ENCODE measurements around the gene C2CD5. TPM values are rescaled to one million over a fixed set of nuclear protein-coding genes. Genes with fewer than 3 reads are reported as not detected.

Gene C2CD5
- total and polyA plus RNA-seq, 5 experiments from 2014 or later, result 10.1 to 44.2 (median 16.7) TPM

GRCh38 chr12:22533155-22533554, 11.2 kb downstream of the C2CD5 start:
- Mint-ChIP-seq H3K27me3 (no peaks in the 10 kb centered on the region), H3K36me3 (peaks cover 0 to 45% (median 20%) of the 10 kb centered on the region in 3 donors), H3K4me1 (peaks cover 17 to 41% (median 33%) of the 10 kb centered on the region in 4 donors), H3K27ac (peak overlapping the region in 1 of 10 donors; percentile 6), H3K9me3 (no peaks in the 10 kb centered on the region), H3K4me3 (no peak overlapping the region)
- POLR2A ChIA-PET, result no interaction called here
- DNase-seq (no peak), ATAC-seq (no peak)

GRCh38 chr12:22532317-22532716, 12.0 kb downstream of the C2CD5 start:
- POLR2A ChIA-PET, result no interaction called here
- H3K4me3 Mint-ChIP-seq, result no peak overlapping the region
- peaks cover 15 to 35% (median 26%) of the 10 kb centered on the region in 4 donors for H3K4me1 Mint-ChIP-seq
- no peaks in the 10 kb centered on the region for H3K9me3 Mint-ChIP-seq
- no peaks in the 10 kb centered on the region for H3K27me3 Mint-ChIP-seq
- peak overlapping the region in 1 of 10 donors; percentile 29 for H3K27ac Mint-ChIP-seq
- ATAC-seq, result no peak
- peaks cover 0 to 49% (median 20%) of the 10 kb centered on the region in 3 donors for H3K36me3 Mint-ChIP-seq
- DNase-seq, result no peak

- ATAC-seq (no peak), DNase-seq (no peak)
- Mint-ChIP-seq H3K9me3 (no peaks in the 10 kb centered on the region), H3K27me3 (no peaks in the 10 kb centered on the region), H3K4me3 (no peak overlapping the region), H3K27ac (peak overlapping the region in 1 of 10 donors; percentile 38), H3K4me1 (peaks cover 10 to 25% (median 18%) of the 10 kb centered on the region in 4 donors), H3K36me3 (peaks cover 0 to 57% (median 20%) of the 10 kb centered on the region in 3 donors)
- POLR2A ChIA-PET, result no interaction called here
Observed at GRCh38 chr12:22531205-22531604, 13.1 kb downstream of the C2CD5 start.

GRCh38 chr12:22529281-22530060, 14.9 kb downstream of the C2CD5 start:
- Mint-ChIP-seq H3K4me3 (no peak overlapping the region), H3K36me3 (peaks cover 0 to 60% (median 21%) of the 10 kb centered on the region in 3 donors), H3K27ac (peak overlapping the region in 2 of 10 donors; percentile 29 to 46), H3K27me3 (no peaks in the 10 kb centered on the region), H3K4me1 (peaks cover 6 to 15% (median 8%) of the 10 kb centered on the region in 4 donors), H3K9me3 (no peaks in the 10 kb centered on the region)
- DNase-seq, result peak in 3 of 10 donors; percentile 37 to 52 (median 51)
- ATAC-seq, result peak; percentile 87 to 88
- POLR2A ChIA-PET, result interaction anchor here (0.7 kb wide), 1 partner anchor 15 kb away, joined by 3 read pairs; the partner anchor contains the start of gene C2CD5

DNA sequence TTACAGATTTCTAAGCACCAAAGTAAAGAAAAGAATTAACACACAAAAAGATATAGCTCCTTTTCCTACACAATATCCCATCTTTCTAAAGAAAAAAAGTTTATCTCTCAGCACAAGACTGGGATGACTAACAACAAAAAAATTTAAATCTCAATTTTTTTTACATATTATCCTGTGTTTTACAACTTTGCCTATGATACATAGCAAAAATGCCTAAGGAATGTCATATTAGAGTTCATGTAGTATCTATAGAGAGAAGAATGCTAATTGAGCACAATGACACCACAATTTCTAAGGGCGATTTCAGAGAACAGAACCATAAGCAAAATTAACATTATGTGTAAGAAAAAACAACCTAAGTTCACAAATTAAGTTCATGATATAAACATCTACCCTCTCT, 16.3 kb downstream of the C2CD5 start:
- peaks cover 0 to 61% (median 22%) of the 10 kb centered on the region in 3 donors for H3K36me3 Mint-ChIP-seq
- POLR2A ChIA-PET, result no interaction called here
- H3K27me3 Mint-ChIP-seq, result no peaks in the 10 kb centered on the region
- peaks cover 3 to 6% (median 5%) of the 10 kb centered on the region in 4 donors for H3K4me1 Mint-ChIP-seq
- H3K9me3 Mint-ChIP-seq, result no peaks in the 10 kb centered on the region
- H3K27ac Mint-ChIP-seq, result no peak overlapping the region
- DNase-seq (no peak), ATAC-seq (no peak)
- no peak overlapping the region for H3K4me3 Mint-ChIP-seq

DNA sequence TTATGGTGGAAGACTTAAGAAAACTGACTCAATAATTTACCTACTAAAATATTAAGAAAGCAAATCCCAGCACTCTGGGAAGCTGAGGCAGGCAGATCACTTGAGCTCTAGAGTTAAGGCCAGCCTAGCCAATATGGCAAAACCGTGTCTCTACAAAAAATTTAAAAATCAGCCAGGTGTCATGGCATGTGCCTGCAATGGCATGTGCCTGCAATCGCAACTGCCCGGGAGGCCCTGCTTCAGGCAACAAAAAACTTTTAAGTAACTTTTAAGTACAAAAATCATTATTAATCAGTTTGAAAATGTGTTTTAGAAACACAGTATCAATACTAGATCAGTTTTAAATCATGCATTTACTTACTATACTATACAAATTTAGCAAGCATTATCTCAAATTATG, 17.5 kb downstream of the C2CD5 start:
- H3K9me3 Mint-ChIP-seq, result no peaks in the 10 kb centered on the region
- no peak for ATAC-seq
- DNase-seq, result no peak
- POLR2A ChIA-PET, result interaction anchor here (0.6 kb wide), 1 partner anchor 125 kb away, joined by 3 read pairs; no protein-coding TSS in a partner anchor
- H3K4me1 Mint-ChIP-seq, result peaks cover 0 to 5% (median 1%) of the 10 kb centered on the region in 4 donors
- peaks cover 5 to 61% (median 19%) of the 10 kb centered on the region in 3 donors for H3K36me3 Mint-ChIP-seq
- H3K27ac Mint-ChIP-seq, result peak overlapping the region in 1 of 10 donors; percentile 19
- H3K4me3 Mint-ChIP-seq, result no peak overlapping the region
- H3K27me3 Mint-ChIP-seq, result no peaks in the 10 kb centered on the region

DNA sequence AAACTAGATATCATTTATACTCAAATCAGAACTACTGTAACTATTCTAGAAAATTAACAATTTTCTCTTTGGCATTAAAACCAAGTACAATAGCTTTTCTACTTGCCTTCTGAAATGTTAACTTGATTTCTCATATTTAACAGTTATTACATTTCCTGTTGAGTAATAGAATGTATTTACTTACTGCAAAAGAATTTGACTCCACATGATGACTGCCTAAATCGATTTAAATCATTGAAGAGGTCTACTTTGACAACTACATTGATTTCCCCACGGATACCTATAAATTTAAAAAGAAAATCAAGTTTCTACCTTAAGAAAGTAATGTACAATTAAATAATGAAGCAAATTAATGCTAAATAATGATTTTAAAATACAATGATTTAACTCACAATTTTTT, 18.9 kb downstream of the C2CD5 start:
- H3K36me3 Mint-ChIP-seq, result peaks cover 6 to 62% (median 13%) of the 10 kb centered on the region in 3 donors
- H3K27me3 Mint-ChIP-seq, result no peaks in the 10 kb centered on the region
- no peak for ATAC-seq
- POLR2A ChIA-PET, result interaction anchor here (0.7 kb wide), 1 partner anchor 18 kb away, joined by 3 read pairs; no protein-coding TSS in a partner anchor
- no peaks in the 10 kb centered on the region for H3K9me3 Mint-ChIP-seq
- peaks cover 0 to 3% (median 1%) of the 10 kb centered on the region in 4 donors for H3K4me1 Mint-ChIP-seq
- H3K4me3 Mint-ChIP-seq, result no peak overlapping the region
- no peak for DNase-seq
- H3K27ac Mint-ChIP-seq, result no peak overlapping the region

DNA sequence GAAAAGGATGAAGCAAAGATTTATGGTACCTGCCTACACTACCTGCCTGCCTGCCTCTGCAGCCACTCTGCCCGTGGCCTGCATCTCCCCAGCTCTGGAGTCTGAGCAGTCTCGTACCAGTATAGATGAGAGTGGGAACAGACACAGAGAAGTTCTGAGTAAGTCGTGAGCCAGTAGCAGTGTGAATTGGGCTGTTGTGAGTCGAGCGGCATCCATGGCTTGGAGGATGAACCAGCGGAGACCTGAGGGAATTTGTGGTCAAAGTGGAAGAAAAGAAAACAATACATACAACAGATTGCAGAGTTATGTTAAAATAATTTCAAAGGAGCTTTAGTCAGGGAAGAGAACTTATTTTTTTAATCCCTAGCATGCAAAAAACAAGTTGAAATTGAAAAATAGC, 25.3 kb downstream of the C2CD5 start:
- H3K27ac Mint-ChIP-seq, result no peak overlapping the region
- POLR2A ChIA-PET, result no interaction called here

GRCh38 chr12:22518060-22518719, 26.2 kb downstream of the C2CD5 start:
- no peaks in the 10 kb centered on the region for H3K27me3 Mint-ChIP-seq
- POLR2A ChIA-PET, result no interaction called here
- peak overlapping the region in 1 of 10 donors; percentile 39 for H3K27ac Mint-ChIP-seq
- H3K4me1 Mint-ChIP-seq, result peaks cover 0 to 6% (median 0%) of the 10 kb centered on the region in 4 donors
- peaks cover 10 to 51% (median 21%) of the 10 kb centered on the region in 3 donors for H3K36me3 Mint-ChIP-seq
- no peak for ATAC-seq
- no peaks in the 10 kb centered on the region for H3K9me3 Mint-ChIP-seq
- no peak for DNase-seq
- no peak overlapping the region for H3K4me3 Mint-ChIP-seq

More for the DNA sequence above, 25.3 kb downstream of the C2CD5 start:
- no peak for DNase-seq
- Mint-ChIP-seq H3K27me3 (no peaks in the 10 kb centered on the region), H3K9me3 (no peaks in the 10 kb centered on the region), H3K4me1 (peaks cover 0 to 6% (median 0%) of the 10 kb centered on the region in 4 donors), H3K4me3 (no peak overlapping the region), H3K36me3 (peaks cover 10 to 52% (median 24%) of the 10 kb centered on the region in 3 donors)
- no peak for ATAC-seq

DNA sequence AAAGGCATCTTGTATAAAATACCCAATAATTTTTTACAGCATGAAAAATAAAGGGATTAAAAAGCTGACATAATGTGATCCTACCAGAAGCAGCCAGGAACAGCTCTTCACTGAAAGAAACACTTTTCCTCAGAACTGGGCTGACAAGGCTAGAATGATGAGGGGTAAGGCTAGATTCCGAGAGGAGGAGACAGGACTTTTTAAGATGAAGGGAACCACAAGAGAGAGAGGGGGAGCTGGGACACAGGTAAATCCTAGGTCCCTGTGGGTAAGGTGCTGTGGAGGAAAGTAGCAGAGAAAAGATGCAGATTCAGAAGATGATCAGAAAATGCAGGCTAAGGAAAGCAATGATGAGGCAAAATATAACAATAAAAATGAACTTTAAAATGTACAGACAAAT, 29.5 kb downstream of the C2CD5 start:
- Mint-ChIP-seq H3K4me1 (peaks cover 0 to 6% (median 0%) of the 10 kb centered on the region in 4 donors), H3K9me3 (no peaks in the 10 kb centered on the region), H3K4me3 (no peak overlapping the region), H3K27ac (no peak overlapping the region), H3K36me3 (peaks cover 4 to 53% (median 18%) of the 10 kb centered on the region in 3 donors), H3K27me3 (no peaks in the 10 kb centered on the region)
- ATAC-seq, result no peak
- DNase-seq, result no peak
- POLR2A ChIA-PET, result no interaction called here

- POLR2A ChIA-PET, result no interaction called here
- ATAC-seq (no peak), DNase-seq (no peak)
- Mint-ChIP-seq H3K27ac (peak overlapping the region in 1 of 10 donors; percentile 34), H3K4me3 (no peak overlapping the region), H3K4me1 (no peaks in the 10 kb centered on the region), H3K27me3 (no peaks in the 10 kb centered on the region), H3K9me3 (no peaks in the 10 kb centered on the region), H3K36me3 (peaks cover 0 to 57% (median 7%) of the 10 kb centered on the region in 3 donors)
Observed at GRCh38 chr12:22505826-22506225, 38.5 kb downstream of the C2CD5 start.

GRCh38 chr12:22500100-22500499, 44.2 kb downstream of the C2CD5 start:
- DNase-seq (no peak), ATAC-seq (no peak)
- POLR2A ChIA-PET, result interaction anchor here (0.9 kb wide), 1 partner anchor 8 kb away, joined by 3 read pairs; no protein-coding TSS in a partner anchor
- H3K27ac Mint-ChIP-seq, result no peak overlapping the region
- peaks cover 0 to 3% (median 1%) of the 10 kb centered on the region in 4 donors for H3K4me1 Mint-ChIP-seq
- no peak overlapping the region for H3K4me3 Mint-ChIP-seq
- H3K9me3 Mint-ChIP-seq, result no peaks in the 10 kb centered on the region
- no peaks in the 10 kb centered on the region for H3K27me3 Mint-ChIP-seq
- H3K36me3 Mint-ChIP-seq, result peaks cover 0 to 63% (median 6%) of the 10 kb centered on the region in 3 donors

GRCh38 chr12:22499445-22499844, 44.9 kb downstream of the C2CD5 start:
- Mint-ChIP-seq H3K27ac (peak overlapping the region in 3 of 10 donors; percentile 0 to 2 (median 1)), H3K27me3 (no peaks in the 10 kb centered on the region), H3K36me3 (peaks cover 0 to 59% (median 6%) of the 10 kb centered on the region in 3 donors), H3K9me3 (no peaks in the 10 kb centered on the region), H3K4me1 (peaks cover 0 to 3% (median 1%) of the 10 kb centered on the region in 4 donors), H3K4me3 (no peak overlapping the region)
- DNase-seq (no peak), ATAC-seq (no peak)
- POLR2A ChIA-PET, result no interaction called here

Data from naive thymus-derived CD8-positive, alpha-beta T cell (primary cell).